ENCODE data around the gene ITPR1. TPM values are rescaled to one million over a fixed set of nuclear protein-coding genes. Genes with fewer than 3 reads are reported as not detected.

The ITPR1 gene
- total RNA-seq, 1 experiment from 2014 or later, result 8.7 TPM

DNA sequence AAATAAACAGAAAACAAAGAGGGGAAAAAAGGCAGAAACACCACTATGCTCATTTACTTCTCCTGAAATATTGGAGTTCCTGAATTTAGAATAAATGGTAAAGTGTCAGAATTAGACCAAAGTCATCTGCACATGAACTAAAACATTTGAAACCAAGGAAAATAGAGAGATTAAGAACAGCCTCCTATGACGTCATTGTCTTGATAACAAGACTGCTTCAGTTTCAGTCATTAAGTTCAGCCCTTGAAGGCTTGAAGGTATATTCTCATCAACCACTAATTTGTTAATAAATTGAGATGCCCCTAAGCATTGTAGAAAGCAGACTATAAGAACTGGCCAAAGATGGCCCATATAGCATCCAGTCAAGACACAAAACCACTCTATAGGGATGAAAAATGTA is 28.6 kb upstream of the ITPR1 start:
- CTCF ChIA-PET, result no interaction called here
- ATAC-seq, result no peak
- H3K9me3 ChIP-seq (ENCODE audit: control insufficient read depth, insufficient read depth, low read depth, low read length), result no peaks in the 10 kb centered on the region
- no peaks in the 10 kb centered on the region for H3K4me1 ChIP-seq (ENCODE audit: control insufficient read depth, insufficient read depth, low read length)
- no peak overlapping the region for H3K4me3 ChIP-seq (ENCODE audit: low read depth in 2 of 2, low read length in 2 of 2)
- in situ Hi-C loops (cut with HindIII; ENCODE audit: low pct_unique_long_range_greater_than_20kb, low sequenced_read_pairs) (no loop called here), intact Hi-C loops (cut with micrococcal nuclease; ENCODE audit: unreplicated experiment) (no loop called here)
- no peaks in the 10 kb centered on the region; the same call in 1 of the 2 replicates for H3K36me3 ChIP-seq (ENCODE audit: control insufficient read depth, insufficient read depth, low read length)
- H3K27ac ChIP-seq (ENCODE audit: low read length), result no peak overlapping the region
- DNase-seq (ENCODE audit: low read depth, low spot score), result no peak
- H3K27me3 ChIP-seq (ENCODE audit: control insufficient read depth, insufficient read depth, low read length), result no peaks in the 10 kb centered on the region
- POLR2A ChIA-PET, result no interaction called here
- BruUV-seq (replicated peaks), result TSS peak; percentile 38
- no peak for TF ChIP-seq POLR2AphosphoS5 (IDR thresholded peaks at IDR 0.05; ENCODE audit: low read depth, low read length)
- no peak for TF ChIP-seq TCF7L2 (IDR thresholded peaks at IDR 0.05; ENCODE audit: low read depth, low read length)
- TF ChIP-seq, protein P1, sequence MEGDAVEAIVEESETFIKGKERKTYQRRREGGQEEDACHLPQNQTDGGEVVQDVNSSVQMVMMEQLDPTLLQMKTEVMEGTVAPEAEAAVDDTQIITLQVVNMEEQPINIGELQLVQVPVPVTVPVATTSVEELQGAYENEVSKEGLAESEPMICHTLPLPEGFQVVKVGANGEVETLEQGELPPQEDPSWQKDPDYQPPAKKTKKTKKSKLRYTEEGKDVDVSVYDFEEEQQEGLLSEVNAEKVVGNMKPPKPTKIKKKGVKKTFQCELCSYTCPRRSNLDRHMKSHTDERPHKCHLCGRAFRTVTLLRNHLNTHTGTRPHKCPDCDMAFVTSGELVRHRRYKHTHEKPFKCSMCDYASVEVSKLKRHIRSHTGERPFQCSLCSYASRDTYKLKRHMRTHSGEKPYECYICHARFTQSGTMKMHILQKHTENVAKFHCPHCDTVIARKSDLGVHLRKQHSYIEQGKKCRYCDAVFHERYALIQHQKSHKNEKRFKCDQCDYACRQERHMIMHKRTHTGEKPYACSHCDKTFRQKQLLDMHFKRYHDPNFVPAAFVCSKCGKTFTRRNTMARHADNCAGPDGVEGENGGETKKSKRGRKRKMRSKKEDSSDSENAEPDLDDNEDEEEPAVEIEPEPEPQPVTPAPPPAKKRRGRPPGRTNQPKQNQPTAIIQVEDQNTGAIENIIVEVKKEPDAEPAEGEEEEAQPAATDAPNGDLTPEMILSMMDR (IDR thresholded peaks at IDR 0.05), result no peak
- TF ChIP-seq SIN3A (IDR thresholded peaks at IDR 0.05; ENCODE audit: borderline replicate concordance, insufficient read depth, low read depth, low read length), result no peak
- TF ChIP-seq, protein P2, sequence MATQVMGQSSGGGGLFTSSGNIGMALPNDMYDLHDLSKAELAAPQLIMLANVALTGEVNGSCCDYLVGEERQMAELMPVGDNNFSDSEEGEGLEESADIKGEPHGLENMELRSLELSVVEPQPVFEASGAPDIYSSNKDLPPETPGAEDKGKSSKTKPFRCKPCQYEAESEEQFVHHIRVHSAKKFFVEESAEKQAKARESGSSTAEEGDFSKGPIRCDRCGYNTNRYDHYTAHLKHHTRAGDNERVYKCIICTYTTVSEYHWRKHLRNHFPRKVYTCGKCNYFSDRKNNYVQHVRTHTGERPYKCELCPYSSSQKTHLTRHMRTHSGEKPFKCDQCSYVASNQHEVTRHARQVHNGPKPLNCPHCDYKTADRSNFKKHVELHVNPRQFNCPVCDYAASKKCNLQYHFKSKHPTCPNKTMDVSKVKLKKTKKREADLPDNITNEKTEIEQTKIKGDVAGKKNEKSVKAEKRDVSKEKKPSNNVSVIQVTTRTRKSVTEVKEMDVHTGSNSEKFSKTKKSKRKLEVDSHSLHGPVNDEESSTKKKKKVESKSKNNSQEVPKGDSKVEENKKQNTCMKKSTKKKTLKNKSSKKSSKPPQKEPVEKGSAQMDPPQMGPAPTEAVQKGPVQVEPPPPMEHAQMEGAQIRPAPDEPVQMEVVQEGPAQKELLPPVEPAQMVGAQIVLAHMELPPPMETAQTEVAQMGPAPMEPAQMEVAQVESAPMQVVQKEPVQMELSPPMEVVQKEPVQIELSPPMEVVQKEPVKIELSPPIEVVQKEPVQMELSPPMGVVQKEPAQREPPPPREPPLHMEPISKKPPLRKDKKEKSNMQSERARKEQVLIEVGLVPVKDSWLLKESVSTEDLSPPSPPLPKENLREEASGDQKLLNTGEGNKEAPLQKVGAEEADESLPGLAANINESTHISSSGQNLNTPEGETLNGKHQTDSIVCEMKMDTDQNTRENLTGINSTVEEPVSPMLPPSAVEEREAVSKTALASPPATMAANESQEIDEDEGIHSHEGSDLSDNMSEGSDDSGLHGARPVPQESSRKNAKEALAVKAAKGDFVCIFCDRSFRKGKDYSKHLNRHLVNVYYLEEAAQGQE (IDR thresholded peaks at IDR 0.05; ENCODE audit: insufficient read depth in 1 of 2, low read depth in 2 of 2, low read length in 1 of 2), result no peak

DNA sequence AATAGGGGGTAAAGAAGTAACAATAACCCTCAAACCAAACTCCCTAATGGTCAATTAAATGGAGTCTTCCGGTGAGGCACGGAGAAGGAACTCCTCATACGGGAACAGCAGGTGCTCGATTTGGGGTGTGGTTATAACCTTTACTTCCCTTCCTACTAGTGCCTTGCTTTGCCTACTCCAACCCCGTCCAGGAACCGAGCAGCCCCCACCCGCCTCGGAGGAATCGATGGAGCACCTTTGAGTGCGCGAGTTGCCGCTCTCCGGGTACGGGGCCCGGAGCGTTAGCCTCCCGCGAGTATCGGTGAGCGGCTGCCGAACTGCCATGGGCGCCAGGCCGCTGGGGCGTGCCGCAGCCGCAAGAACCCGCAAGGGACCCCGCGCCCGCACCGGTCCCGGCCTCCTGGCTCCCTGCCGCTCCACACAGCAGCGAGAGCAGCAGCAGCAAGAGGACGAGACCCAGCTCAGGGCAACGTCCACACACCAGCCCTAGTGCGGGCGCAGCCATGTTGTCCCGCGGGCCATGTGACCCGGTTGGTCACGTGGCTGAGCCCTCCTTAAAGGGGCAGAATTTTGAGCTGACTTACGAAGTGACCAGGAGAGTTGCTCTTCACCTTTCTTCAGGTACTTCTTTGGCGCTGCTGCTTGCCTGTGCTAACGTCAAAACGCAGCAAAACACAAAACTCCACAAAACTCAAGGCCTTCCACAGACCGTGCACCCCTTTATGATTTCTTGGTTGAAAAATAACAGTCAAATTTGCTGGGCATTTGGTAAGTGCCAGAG is 26.2 kb upstream of the ITPR1 start, which contains the start of gene SUMF1:
TSS of gene SUMF1 (minus strand) at position 529 of the 781 bp plus-strand sequence. CDS start at position 505, 24 bp downstream.
- no peaks in the 10 kb centered on the region for H3K27me3 ChIP-seq (ENCODE audit: control insufficient read depth, insufficient read depth, low read length)
- H3K9me3 ChIP-seq (ENCODE audit: control insufficient read depth, insufficient read depth, low read depth, low read length), result no peaks in the 10 kb centered on the region
- ATAC-seq (peak; percentile 99), DNase-seq (ENCODE audit: low read depth, low spot score) (peak; percentile 48)
- ChIA-PET CTCF (no interaction called here), POLR2A (no interaction called here)
- intact Hi-C loops (cut with micrococcal nuclease; ENCODE audit: unreplicated experiment), result no loop called here
- H3K27ac ChIP-seq (ENCODE audit: low read length), result peak within 1 kb of the TSS; percentile 89
- H3K4me1 ChIP-seq (ENCODE audit: control insufficient read depth, insufficient read depth, low read length), result no peaks in the 10 kb centered on the region
- H3K36me3 ChIP-seq (ENCODE audit: control insufficient read depth, insufficient read depth, low read length), result no peaks in the 10 kb centered on the region; the same call in 1 of the 2 replicates
- H3K4me3 ChIP-seq (ENCODE audit: low read depth in 2 of 2, low read length in 2 of 2), result peak within 1 kb of the TSS; percentile 76 to 81
- in situ Hi-C loops (cut with HindIII; ENCODE audit: low pct_unique_long_range_greater_than_20kb, low sequenced_read_pairs), result no loop called here
- TSS peak; percentile 64 for BruUV-seq (replicated peaks)
- TF ChIP-seq SIN3A (IDR thresholded peaks at IDR 0.05; ENCODE audit: borderline replicate concordance, insufficient read depth, low read depth, low read length) (0 out of 2 replicates have a peak, but pooled peaks have one; percentile 71), POLR2AphosphoS5 (IDR thresholded peaks at IDR 0.05; ENCODE audit: low read depth, low read length) (peak; percentile 58; the same call in 1 of the 2 replicates)
- TF ChIP-seq, protein P2 (IDR thresholded peaks at IDR 0.05; ENCODE audit: insufficient read depth in 1 of 2, low read depth in 2 of 2, low read length in 1 of 2), result no peak; a peak in 1 of 4 replicates
- TF ChIP-seq, protein P1 (IDR thresholded peaks at IDR 0.05), result no peak

All from Panc1 (cell line).